Liver (tissue), 9 donors: Measurements from ENCODE around the gene BIN1. TPM values are rescaled to one million over a fixed set of nuclear protein-coding genes. Genes with fewer than 3 reads are reported as not detected.

Experiments used
- DNase-seq: peaks from one replicate; pipeline ENCODE4 v3.0.0-alpha.2; 2017; ENCODE audit warnings: low spot score
- H3K27ac ChIP-seq, 2 donors: one replicate each; pipeline ENCODE4 v1.7.0; 2013; ENCODE audit warnings: inconsistent platforms in 2 of 2, low read length in 2 of 2, control low read depth in 1 of 2, low read depth in 1 of 2, mild to moderate bottlenecking in 1 of 2
- H3K27me3 ChIP-seq, 4 donors: one replicate each; pipeline versions ENCODE4 v1.6.1 to v1.7.0; 2013; ENCODE audit warnings: low read length in 3 of 4, inconsistent platforms in 1 of 4, mild to moderate bottlenecking in 1 of 4, moderate library complexity in 1 of 4; ENCODE audit not compliant: control insufficient read depth in 4 of 4, insufficient read depth in 4 of 4
- H3K36me3 ChIP-seq, 4 donors: one replicate each; pipeline versions ENCODE4 v1.6.1 to v1.7.0; 2013; ENCODE audit warnings: low read length in 3 of 4, mild to moderate bottlenecking in 3 of 4, low read depth in 1 of 4, moderate library complexity in 1 of 4; ENCODE audit not compliant: control insufficient read depth in 4 of 4, insufficient read depth in 3 of 4
- H3K4me1 ChIP-seq, 4 donors: one replicate each; pipeline versions ENCODE4 v1.6.1 to v1.7.0; 2013; ENCODE audit warnings: low read length in 3 of 4, mild to moderate bottlenecking in 3 of 4, moderate library complexity in 1 of 4; ENCODE audit not compliant: control insufficient read depth in 4 of 4, insufficient read depth in 4 of 4
- H3K4me3 ChIP-seq, 3 donors: one replicate each; pipeline versions ENCODE4 v1.6.1 to v1.7.0; 2013; ENCODE audit warnings: low read length in 3 of 3, control low read depth in 1 of 3, low read depth in 1 of 3, mild to moderate bottlenecking in 1 of 3
- H3K9ac ChIP-seq, 2 donors: one replicate each; pipeline ENCODE4 v1.7.0; 2013; ENCODE audit warnings: low read length in 2 of 2, mild to moderate bottlenecking in 2 of 2, moderate library complexity in 2 of 2, control low read depth in 1 of 2, low read depth in 1 of 2
- H3K9me3 ChIP-seq, 4 donors: one replicate each; pipeline versions ENCODE4 v1.6.1 to v1.7.0; 2013; ENCODE audit warnings: low read length in 3 of 4; ENCODE audit not compliant: control insufficient read depth in 4 of 4
- EGR1 ChIP-seq, 2 donors: IDR thresholded peaks; 2 replicates each; pipeline ENCODE4 v1.6.1; 2016 to 2018; ENCODE audit warnings: antibody characterized with exemption in 2 of 2, low read depth in 2 of 2
- FOXA1 ChIP-seq: IDR thresholded peaks from 2 replicates; pipeline ENCODE4 v1.6.1; 2016; ENCODE audit warnings: antibody characterized with exemption
- FOXA2 ChIP-seq: IDR thresholded peaks from 2 replicates; pipeline ENCODE4 v1.6.1; 2016; ENCODE audit warnings: antibody characterized with exemption
- GABPA ChIP-seq, 2 donors: IDR thresholded peaks in 1 of 2; conservative IDR thresholded peaks in 1 of 2; 2 replicates each; pipeline ENCODE4 v1.6.1; 2016; ENCODE audit warnings: antibody characterized with exemption in 2 of 2, mild to moderate bottlenecking in 1 of 2, moderate library complexity in 1 of 2
- HNF4A ChIP-seq, 2 donors: conservative IDR thresholded peaks; 2 replicates each; pipeline ENCODE4 v1.6.1; 2016; ENCODE audit warnings: antibody characterized with exemption in 2 of 2, mild to moderate bottlenecking in 2 of 2
- HNF4G ChIP-seq: IDR thresholded peaks from 2 replicates; pipeline ENCODE4 v1.6.1; 2016; ENCODE audit warnings: antibody characterized with exemption
- JUND ChIP-seq, 2 donors: IDR thresholded peaks; 2 replicates each; pipeline ENCODE4 v1.6.1; 2016; ENCODE audit warnings: antibody characterized with exemption in 2 of 2
- NR2F2 ChIP-seq: IDR thresholded peaks from 2 replicates; pipeline ENCODE4 v1.6.1; 2016; ENCODE audit warnings: antibody characterized with exemption
- RAD21 ChIP-seq, 2 donors: IDR thresholded peaks; 2 replicates each; pipeline ENCODE4 v1.6.1; 2016; ENCODE audit warnings: antibody characterized with exemption in 2 of 2, mild to moderate bottlenecking in 2 of 2
- RXRA ChIP-seq, 2 donors: IDR thresholded peaks; 2 replicates each; pipeline ENCODE4 v1.6.1; 2017 to 2018; ENCODE audit warnings: antibody characterized with exemption in 2 of 2, mild to moderate bottlenecking in 1 of 2
- SP1 ChIP-seq: IDR thresholded peaks from 2 replicates; pipeline ENCODE4 v1.6.1; 2018; ENCODE audit warnings: antibody characterized with exemption, mild to moderate bottlenecking
- TAF1 ChIP-seq: conservative IDR thresholded peaks from 2 replicates; pipeline ENCODE4 v1.6.1; 2016; ENCODE audit warnings: antibody characterized with exemption, mild to moderate bottlenecking
- YY1 ChIP-seq: IDR thresholded peaks from 2 replicates; pipeline ENCODE4 v1.6.1; 2016; ENCODE audit warnings: antibody characterized with exemption, mild to moderate bottlenecking
- WGBS: extraction: QIAGEN DNeasy Blood & Tissue Kit; methylation state at CpG from one replicate; pipeline ENCODE4 v1.1.7; 2013; 5-methylcytosine and 5-hydroxymethylcytosine counted together
- polyA plus RNA-seq, 2 donors: library from polyadenylated mRNA; stranded (reverse) in 1 of 2; unstranded in 1 of 2; fragments of 200-250 nt in 1 of 2; fragments of >200 nt in 1 of 2; fragmentation: Nextera tagmentation in 1 of 2; extraction: Ambion mirVana in 1 of 2; gene quantifications; one replicate each; pipeline versions ENCODE4 v1.2.1 to v1.2.3, GENCODE V29; 2013 to 2015
- total RNA-seq, 2 donors: library from RNA; depleted of rRNA; stranded (reverse); fragments of >200 nt; gene quantifications; one replicate each; pipeline ENCODE4 v1.2.3, GENCODE V29; 2014
- TF ChIP-seq, protein P1 (sequence below): IDR thresholded peaks from 2 replicates; pipeline ENCODE4 v1.6.1; 2016; ENCODE audit warnings: antibody characterized with exemption
- TF ChIP-seq, protein P2 (sequence below): IDR thresholded peaks from 2 replicates; pipeline ENCODE4 v1.6.1; 2016; ENCODE audit warnings: antibody characterized with exemption
- TF ChIP-seq, protein P3 (sequence below): IDR thresholded peaks from 2 replicates; pipeline ENCODE4 v1.6.1; 2016; ENCODE audit warnings: antibody characterized with exemption, mild to moderate bottlenecking
- TF ChIP-seq, protein P4 (sequence below): fragments of 150-350 bp; IDR thresholded peaks from 2 replicates; pipeline ENCODE4 v1.5.1; 2017; ENCODE audit warnings: improper control_type of control experiment, low read depth, low read length; ENCODE audit not compliant: missing input control
- TF ChIP-seq, protein P5 (sequence below): IDR thresholded peaks from 2 replicates; pipeline ENCODE4 v1.6.1; 2016; ENCODE audit warnings: antibody characterized with exemption
- donor health status: healthy.
- donor health status: healthy.
- donor health status: healthy.
- donor health status: healthy.
- donor health status: healthy.

BIN1 gene
- total and polyA plus RNA-seq, 4 donors: 13.3 to 21.5 (median 15.0) TPM

DNA sequence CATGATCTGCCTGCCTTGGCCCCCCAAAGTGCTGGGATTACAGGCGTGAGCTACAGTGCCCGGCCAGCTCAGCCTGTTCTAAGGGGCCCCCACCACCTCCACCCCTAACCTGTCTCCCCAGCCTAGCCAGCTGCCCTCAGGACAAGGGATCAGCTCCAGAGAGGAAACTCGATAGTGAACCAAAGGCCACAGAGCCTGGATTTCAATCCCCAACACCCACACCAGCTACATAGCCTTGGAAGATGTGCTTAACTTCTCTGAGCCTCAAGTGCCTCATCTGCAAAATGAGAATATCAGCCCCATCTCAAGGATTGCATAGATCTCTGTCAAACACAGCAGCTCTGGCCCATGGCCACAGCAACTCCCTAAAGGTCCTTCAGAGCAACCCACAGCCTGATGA lies 32.0 kb downstream of the BIN1 start:
- Histone ChIP-seq H3K4me1 (peaks cover 0 to 3% (median 0%) of the 10 kb centered on the region in 4 donors), H3K36me3 (peaks cover 0 to 5% (median 0%) of the 10 kb centered on the region in 4 donors), H3K27ac (no peak overlapping the region), H3K4me3 (no peak overlapping the region), H3K9me3 (no peaks in the 10 kb centered on the region), H3K27me3 (no peaks in the 10 kb centered on the region), H3K9ac (no peak overlapping the region)
- 90% methylated on average over 3 of the region's 3 CpGs for WGBS
- no peak for TF ChIP-seq JUND (IDR thresholded peaks at IDR 0.05)
- no peak for TF ChIP-seq NR2F2
- TF ChIP-seq RXRA (IDR thresholded peaks at IDR 0.05): no peak
- TF ChIP-seq, protein P1, sequence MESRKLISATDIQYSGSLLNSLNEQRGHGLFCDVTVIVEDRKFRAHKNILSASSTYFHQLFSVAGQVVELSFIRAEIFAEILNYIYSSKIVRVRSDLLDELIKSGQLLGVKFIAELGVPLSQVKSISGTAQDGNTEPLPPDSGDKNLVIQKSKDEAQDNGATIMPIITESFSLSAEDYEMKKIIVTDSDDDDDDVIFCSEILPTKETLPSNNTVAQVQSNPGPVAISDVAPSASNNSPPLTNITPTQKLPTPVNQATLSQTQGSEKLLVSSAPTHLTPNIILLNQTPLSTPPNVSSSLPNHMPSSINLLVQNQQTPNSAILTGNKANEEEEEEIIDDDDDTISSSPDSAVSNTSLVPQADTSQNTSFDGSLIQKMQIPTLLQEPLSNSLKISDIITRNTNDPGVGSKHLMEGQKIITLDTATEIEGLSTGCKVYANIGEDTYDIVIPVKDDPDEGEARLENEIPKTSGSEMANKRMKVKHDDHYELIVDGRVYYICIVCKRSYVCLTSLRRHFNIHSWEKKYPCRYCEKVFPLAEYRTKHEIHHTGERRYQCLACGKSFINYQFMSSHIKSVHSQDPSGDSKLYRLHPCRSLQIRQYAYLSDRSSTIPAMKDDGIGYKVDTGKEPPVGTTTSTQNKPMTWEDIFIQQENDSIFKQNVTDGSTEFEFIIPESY: no peak
- no peak for TF ChIP-seq RAD21 (IDR thresholded peaks at IDR 0.05)
- TF ChIP-seq, protein P2, sequence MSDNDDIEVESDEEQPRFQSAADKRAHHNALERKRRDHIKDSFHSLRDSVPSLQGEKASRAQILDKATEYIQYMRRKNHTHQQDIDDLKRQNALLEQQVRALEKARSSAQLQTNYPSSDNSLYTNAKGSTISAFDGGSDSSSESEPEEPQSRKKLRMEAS: no peak
- no peak for TF ChIP-seq YY1
- TF ChIP-seq EGR1 (IDR thresholded peaks at IDR 0.05; ENCODE audit: low read depth in 2 of 2): no peak
- TF ChIP-seq SP1: no peak
- no peak for TF ChIP-seq HNF4A (conservative IDR thresholded peaks at IDR 0.05)
- no peak for TF ChIP-seq TAF1
- no peak for TF ChIP-seq GABPA (IDR thresholded peaks at IDR 0.05 in 1 of 2, conservative IDR thresholded peaks at IDR 0.05 in 1 of 2)
- TF ChIP-seq FOXA1: no peak
- TF ChIP-seq, protein P3, sequence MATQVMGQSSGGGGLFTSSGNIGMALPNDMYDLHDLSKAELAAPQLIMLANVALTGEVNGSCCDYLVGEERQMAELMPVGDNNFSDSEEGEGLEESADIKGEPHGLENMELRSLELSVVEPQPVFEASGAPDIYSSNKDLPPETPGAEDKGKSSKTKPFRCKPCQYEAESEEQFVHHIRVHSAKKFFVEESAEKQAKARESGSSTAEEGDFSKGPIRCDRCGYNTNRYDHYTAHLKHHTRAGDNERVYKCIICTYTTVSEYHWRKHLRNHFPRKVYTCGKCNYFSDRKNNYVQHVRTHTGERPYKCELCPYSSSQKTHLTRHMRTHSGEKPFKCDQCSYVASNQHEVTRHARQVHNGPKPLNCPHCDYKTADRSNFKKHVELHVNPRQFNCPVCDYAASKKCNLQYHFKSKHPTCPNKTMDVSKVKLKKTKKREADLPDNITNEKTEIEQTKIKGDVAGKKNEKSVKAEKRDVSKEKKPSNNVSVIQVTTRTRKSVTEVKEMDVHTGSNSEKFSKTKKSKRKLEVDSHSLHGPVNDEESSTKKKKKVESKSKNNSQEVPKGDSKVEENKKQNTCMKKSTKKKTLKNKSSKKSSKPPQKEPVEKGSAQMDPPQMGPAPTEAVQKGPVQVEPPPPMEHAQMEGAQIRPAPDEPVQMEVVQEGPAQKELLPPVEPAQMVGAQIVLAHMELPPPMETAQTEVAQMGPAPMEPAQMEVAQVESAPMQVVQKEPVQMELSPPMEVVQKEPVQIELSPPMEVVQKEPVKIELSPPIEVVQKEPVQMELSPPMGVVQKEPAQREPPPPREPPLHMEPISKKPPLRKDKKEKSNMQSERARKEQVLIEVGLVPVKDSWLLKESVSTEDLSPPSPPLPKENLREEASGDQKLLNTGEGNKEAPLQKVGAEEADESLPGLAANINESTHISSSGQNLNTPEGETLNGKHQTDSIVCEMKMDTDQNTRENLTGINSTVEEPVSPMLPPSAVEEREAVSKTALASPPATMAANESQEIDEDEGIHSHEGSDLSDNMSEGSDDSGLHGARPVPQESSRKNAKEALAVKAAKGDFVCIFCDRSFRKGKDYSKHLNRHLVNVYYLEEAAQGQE: no peak
- TF ChIP-seq, protein P4, sequence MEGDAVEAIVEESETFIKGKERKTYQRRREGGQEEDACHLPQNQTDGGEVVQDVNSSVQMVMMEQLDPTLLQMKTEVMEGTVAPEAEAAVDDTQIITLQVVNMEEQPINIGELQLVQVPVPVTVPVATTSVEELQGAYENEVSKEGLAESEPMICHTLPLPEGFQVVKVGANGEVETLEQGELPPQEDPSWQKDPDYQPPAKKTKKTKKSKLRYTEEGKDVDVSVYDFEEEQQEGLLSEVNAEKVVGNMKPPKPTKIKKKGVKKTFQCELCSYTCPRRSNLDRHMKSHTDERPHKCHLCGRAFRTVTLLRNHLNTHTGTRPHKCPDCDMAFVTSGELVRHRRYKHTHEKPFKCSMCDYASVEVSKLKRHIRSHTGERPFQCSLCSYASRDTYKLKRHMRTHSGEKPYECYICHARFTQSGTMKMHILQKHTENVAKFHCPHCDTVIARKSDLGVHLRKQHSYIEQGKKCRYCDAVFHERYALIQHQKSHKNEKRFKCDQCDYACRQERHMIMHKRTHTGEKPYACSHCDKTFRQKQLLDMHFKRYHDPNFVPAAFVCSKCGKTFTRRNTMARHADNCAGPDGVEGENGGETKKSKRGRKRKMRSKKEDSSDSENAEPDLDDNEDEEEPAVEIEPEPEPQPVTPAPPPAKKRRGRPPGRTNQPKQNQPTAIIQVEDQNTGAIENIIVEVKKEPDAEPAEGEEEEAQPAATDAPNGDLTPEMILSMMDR: no peak
- DNase-seq: no peak

DNA sequence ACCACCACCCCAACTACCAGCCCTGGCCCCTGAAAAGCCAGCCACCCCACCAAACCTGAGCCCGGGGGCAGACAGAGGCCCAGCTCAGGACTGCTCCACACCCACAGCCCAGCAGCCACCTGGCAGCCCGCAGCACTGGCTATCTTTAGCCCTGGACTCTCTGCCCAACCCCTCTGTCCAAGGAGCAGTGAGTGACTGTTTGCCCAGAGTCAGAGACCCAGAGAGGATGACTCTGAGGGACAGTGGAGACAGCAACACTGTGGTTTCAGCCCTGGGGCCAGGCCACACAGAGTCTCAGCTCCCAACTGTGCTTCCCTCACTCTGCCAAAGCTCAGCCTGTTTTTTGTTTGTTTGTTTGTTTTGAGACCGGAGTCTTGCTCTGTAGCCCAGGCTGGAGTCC lies 32.6 kb downstream of the BIN1 start:
- peaks cover 0 to 8% (median 0%) of the 10 kb centered on the region in 4 donors for H3K36me3 ChIP-seq
- WGBS: 57% methylated on average over 3 of the region's 3 CpGs
- H3K9ac ChIP-seq: no peak overlapping the region
- H3K4me3 ChIP-seq: no peak overlapping the region
- H3K27me3 ChIP-seq: no peaks in the 10 kb centered on the region
- no peaks in the 10 kb centered on the region for H3K9me3 ChIP-seq
- H3K27ac ChIP-seq: no peak overlapping the region
- peaks cover 0 to 3% (median 0%) of the 10 kb centered on the region in 4 donors for H3K4me1 ChIP-seq
- DNase-seq: no peak
- TF ChIP-seq HNF4G (no peak), YY1 (no peak), EGR1 (IDR thresholded peaks at IDR 0.05; ENCODE audit: low read depth in 2 of 2) (no peak), NR2F2 (no peak), SP1 (no peak), JUND (IDR thresholded peaks at IDR 0.05) (no peak), HNF4A (conservative IDR thresholded peaks at IDR 0.05) (no peak), RAD21 (IDR thresholded peaks at IDR 0.05) (no peak), FOXA2 (no peak), RXRA (IDR thresholded peaks at IDR 0.05) (no peak), FOXA1 (no peak), TAF1 (no peak)
- TF ChIP-seq, protein P2: no peak
- TF ChIP-seq, protein P3: no peak
- TF ChIP-seq, protein P5, sequence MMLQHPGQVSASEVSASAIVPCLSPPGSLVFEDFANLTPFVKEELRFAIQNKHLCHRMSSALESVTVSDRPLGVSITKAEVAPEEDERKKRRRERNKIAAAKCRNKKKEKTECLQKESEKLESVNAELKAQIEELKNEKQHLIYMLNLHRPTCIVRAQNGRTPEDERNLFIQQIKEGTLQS: no peak
